ENCODE data around the gene ZNF536. TPM values are rescaled to one million over a fixed set of nuclear protein-coding genes. Genes with fewer than 3 reads are reported as not detected.

Gene ZNF536
- total and polyA plus RNA-seq, 7 experiments from 2014 or later: not detected

DNA sequence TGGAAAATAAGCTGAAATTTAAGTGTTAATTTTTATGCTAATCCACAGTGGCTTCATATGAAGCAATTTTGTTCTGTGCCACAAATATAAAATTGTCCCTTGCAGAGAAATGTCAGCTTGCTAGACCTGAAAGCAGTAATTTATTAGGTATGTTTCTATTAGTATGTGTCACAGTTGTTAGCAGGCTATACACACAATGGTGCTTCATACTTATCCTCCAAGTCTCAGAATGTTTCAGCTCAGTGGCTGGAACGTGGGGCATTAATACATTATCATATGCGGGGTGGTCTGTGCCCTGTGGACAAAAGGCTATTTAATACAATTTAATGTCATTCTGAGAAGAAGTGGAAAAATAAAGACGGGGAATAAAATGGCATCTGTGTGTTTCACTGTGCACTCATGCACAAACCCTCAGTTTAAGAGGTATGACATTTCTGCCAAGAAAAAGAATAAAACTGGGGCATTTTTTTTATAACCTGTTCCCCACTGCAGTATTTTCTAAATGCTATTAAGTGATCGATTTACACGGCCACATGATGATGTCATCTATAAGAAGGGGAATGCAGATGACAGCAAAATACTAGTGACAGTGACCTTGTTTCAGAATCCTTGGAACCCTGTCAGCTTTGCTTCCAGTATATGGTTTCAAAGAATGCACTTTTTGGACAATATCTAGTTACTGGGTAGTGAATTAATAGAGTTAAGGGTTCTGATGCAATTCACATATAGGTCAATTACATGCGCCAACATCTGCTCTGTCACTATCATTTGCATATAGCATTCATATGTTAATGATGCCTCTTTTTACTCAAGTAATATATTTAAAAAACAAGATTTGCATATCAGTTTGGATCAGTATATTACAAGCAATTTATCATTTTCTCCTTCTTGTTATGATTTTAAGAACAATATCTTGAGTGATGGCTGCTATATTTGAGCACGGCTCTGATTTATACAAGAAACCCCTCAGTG, 21.2 kb upstream of the ZNF536 start:
- Mint-ChIP-seq H3K27me3 (peaks cover 3 to 13% (median 6%) of the 10 kb centered on the region in 5 donors), H3K9me3 (peaks cover 0 to 8% (median 0%) of the 10 kb centered on the region in 11 donors), H3K4me1 (peaks cover 0 to 4% (median 0%) of the 10 kb centered on the region in 7 donors), H3K27ac (no peak overlapping the region), H3K36me3 (no peaks in the 10 kb centered on the region), H3K4me3 (no peak overlapping the region)
- Histone ChIP-seq H3K4me1 (ENCODE audit: control insufficient read depth in 2 of 2, insufficient read depth in 2 of 2, low read length in 2 of 2) (no peaks in the 10 kb centered on the region), H3K27ac (ENCODE audit: low read depth, low read length) (no peak overlapping the region), H3K9me3 (ENCODE audit: control insufficient read depth in 2 of 3, low read length in 3 of 3) (no peaks in the 10 kb centered on the region), H3K27me3 (ENCODE audit: control insufficient read depth in 2 of 2, insufficient read depth in 2 of 2, low read length in 2 of 2) (no peaks in the 10 kb centered on the region), H3K36me3 (ENCODE audit: control insufficient read depth in 2 of 3, insufficient read depth in 3 of 3, low read length in 3 of 3) (no peaks in the 10 kb centered on the region), H3K4me3 (ENCODE audit: low read length) (no peak overlapping the region)
- CTCF ChIA-PET: no interaction called here
- ATAC-seq: no peak
- DNase-seq: no peak
- POLR2A ChIA-PET: no interaction called here
- intact Hi-C loops (cut with micrococcal nuclease): no loop called here

DNA sequence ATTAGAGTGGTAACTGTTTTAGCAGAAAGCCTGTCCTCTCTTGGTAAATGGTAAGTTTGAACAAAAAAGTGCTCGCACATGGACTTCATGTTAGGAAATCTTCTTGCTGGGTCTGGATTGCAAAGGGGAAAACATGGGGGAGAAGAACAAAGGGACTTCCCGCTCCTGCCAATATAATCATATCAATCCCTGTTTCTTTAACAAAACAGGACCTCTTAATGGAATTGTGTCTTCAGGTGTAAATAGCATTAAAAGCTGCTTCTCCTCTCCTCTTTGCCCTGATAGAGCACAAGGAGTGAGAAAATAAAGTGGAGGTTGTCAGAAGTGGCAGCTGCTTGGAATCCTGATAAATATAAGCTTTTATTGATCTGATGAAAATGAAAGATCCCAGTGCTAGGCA, 20.4 kb upstream of the ZNF536 start:
- no peak for ATAC-seq
- POLR2A ChIA-PET: no interaction called here
- Mint-ChIP-seq H3K27ac (no peak overlapping the region), H3K27me3 (peaks cover 3 to 14% (median 6%) of the 10 kb centered on the region in 5 donors), H3K4me1 (peaks cover 0 to 4% (median 0%) of the 10 kb centered on the region in 7 donors), H3K4me3 (no peak overlapping the region), H3K36me3 (no peaks in the 10 kb centered on the region), H3K9me3 (peaks cover 0 to 5% (median 0%) of the 10 kb centered on the region in 11 donors)
- no peaks in the 10 kb centered on the region for H3K4me1 ChIP-seq (ENCODE audit: control insufficient read depth in 2 of 2, insufficient read depth in 2 of 2, low read length in 2 of 2)
- no peaks in the 10 kb centered on the region for H3K9me3 ChIP-seq (ENCODE audit: control insufficient read depth in 2 of 3, low read length in 3 of 3)
- H3K27ac ChIP-seq (ENCODE audit: low read depth, low read length): no peak overlapping the region
- no peaks in the 10 kb centered on the region for H3K27me3 ChIP-seq (ENCODE audit: control insufficient read depth in 2 of 2, insufficient read depth in 2 of 2, low read length in 2 of 2)
- no peak overlapping the region for H3K4me3 ChIP-seq (ENCODE audit: low read length)
- intact Hi-C loops (cut with micrococcal nuclease): no loop called here
- no peaks in the 10 kb centered on the region for H3K36me3 ChIP-seq (ENCODE audit: control insufficient read depth in 2 of 3, insufficient read depth in 3 of 3, low read length in 3 of 3)
- no peak for DNase-seq
- CTCF ChIA-PET: no interaction called here

DNA sequence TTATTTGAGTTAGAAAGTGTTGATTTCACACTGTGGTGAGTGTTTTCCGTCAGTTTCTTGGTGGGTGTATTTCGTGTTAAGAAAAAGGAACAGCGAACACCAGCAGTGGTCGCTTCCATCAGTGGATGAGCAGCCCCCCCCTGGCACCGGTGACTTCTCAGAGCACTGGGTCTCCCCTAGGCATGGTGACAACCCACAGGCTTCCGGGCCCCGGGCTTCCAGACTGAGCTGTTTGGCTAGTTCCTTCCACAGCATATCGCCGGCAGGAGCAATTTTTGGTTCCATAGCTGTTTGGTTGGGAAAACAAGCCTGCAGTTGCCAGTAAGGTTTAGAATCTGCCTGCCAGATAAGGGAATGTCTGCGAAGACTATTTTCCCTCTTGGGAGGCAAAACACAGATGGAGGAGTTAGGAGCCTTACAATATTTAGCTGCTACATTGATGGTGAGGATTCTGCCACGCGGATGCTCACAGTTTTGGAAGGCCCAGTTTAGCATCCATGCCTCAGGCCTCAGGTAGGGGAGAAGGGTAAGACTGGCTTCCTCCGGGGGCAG, 18.7 kb upstream of the ZNF536 start:
- ChIA-PET CTCF (no interaction called here), POLR2A (no interaction called here)
- Mint-ChIP-seq H3K9me3 (peaks cover 0 to 2% (median 0%) of the 10 kb centered on the region in 11 donors), H3K4me1 (peaks cover 0 to 4% (median 0%) of the 10 kb centered on the region in 7 donors), H3K27me3 (peaks cover 3 to 20% (median 9%) of the 10 kb centered on the region in 5 donors), H3K36me3 (no peaks in the 10 kb centered on the region), H3K4me3 (no peak overlapping the region), H3K27ac (no peak overlapping the region)
- H3K4me1 ChIP-seq (ENCODE audit: control insufficient read depth in 2 of 2, insufficient read depth in 2 of 2, low read length in 2 of 2): no peaks in the 10 kb centered on the region
- no peaks in the 10 kb centered on the region for H3K36me3 ChIP-seq (ENCODE audit: control insufficient read depth in 2 of 3, insufficient read depth in 3 of 3, low read length in 3 of 3)
- intact Hi-C loops (cut with micrococcal nuclease): no loop called here
- no peaks in the 10 kb centered on the region for H3K27me3 ChIP-seq (ENCODE audit: control insufficient read depth in 2 of 2, insufficient read depth in 2 of 2, low read length in 2 of 2)
- no peak for ATAC-seq
- DNase-seq: no peak
- H3K27ac ChIP-seq (ENCODE audit: low read depth, low read length): no peak overlapping the region
- H3K9me3 ChIP-seq (ENCODE audit: control insufficient read depth in 2 of 3, low read length in 3 of 3): no peaks in the 10 kb centered on the region
- no peak overlapping the region for H3K4me3 ChIP-seq (ENCODE audit: low read length)

DNA sequence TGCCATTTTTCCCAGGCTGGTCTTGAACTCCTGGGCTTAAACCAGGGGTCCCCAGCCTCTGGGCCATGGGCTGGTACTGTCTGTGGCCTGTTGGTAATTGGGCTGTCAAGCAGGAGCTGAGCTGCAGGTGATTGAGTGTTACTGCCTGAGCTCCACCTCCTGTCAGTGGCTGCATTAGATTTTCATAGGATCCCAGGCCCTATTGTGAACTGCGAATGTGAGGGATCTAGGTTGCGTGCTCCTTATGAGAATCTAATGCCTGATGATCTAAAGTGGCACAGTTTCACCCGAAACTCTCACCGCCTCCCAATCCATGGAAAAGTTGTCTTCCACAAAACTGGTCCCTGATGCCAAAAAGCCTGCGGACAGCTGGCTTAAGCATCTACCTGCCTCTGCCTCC, 16.6 kb upstream of the ZNF536 start:
- POLR2A ChIA-PET: no interaction called here
- intact Hi-C loops (cut with micrococcal nuclease): no loop called here

DNA sequence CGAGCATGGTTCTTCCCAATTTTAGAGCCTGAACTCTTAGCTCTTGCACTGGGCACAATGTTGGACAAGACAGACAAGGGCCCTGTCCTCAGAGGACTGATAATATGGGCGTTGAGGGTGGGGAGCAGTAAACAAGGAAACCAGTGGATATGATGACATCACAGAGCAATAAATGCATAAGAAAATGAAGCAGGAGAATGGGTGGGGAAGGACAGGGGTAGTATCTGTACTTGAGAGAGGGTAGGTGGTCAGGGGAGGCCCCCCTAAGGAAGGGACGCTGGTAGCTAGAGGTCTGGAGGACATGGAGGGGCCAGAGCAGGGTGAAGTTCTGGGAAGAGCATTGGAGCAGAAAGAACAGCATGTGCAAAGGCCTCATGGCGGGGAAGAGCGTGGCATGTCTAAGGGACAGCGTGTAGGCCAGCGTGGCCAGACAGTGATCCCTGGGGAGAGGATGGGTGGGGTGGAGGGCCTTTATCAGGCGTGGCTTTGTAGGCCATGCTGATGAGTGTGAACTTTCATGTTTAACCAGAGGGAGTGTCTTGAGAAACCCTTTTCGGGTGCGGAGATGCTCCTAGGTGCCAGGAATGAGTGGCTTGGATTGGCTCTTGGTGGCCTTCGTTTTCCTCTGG, 15.1 kb upstream of the ZNF536 start:
- H3K9me3 ChIP-seq (ENCODE audit: control insufficient read depth in 2 of 3, low read length in 3 of 3): no peaks in the 10 kb centered on the region
- ChIA-PET POLR2A (no interaction called here), CTCF (no interaction called here)
- no peak overlapping the region for H3K4me3 Mint-ChIP-seq
- no peak overlapping the region for H3K27ac ChIP-seq (ENCODE audit: low read depth, low read length)
- H3K4me3 ChIP-seq (ENCODE audit: low read length): no peak overlapping the region
- H3K27me3 Mint-ChIP-seq: peaks cover 17 to 46% (median 34%) of the 10 kb centered on the region in 5 donors
- intact Hi-C loops (cut with micrococcal nuclease): no loop called here
- no peaks in the 10 kb centered on the region for H3K36me3 Mint-ChIP-seq
- no peaks in the 10 kb centered on the region for H3K27me3 ChIP-seq (ENCODE audit: control insufficient read depth in 2 of 2, insufficient read depth in 2 of 2, low read length in 2 of 2)
- H3K4me1 ChIP-seq (ENCODE audit: control insufficient read depth in 2 of 2, insufficient read depth in 2 of 2, low read length in 2 of 2): no peaks in the 10 kb centered on the region
- ATAC-seq: no peak
- H3K27ac Mint-ChIP-seq: no peak overlapping the region
- H3K4me1 Mint-ChIP-seq: peaks cover 0 to 12% (median 4%) of the 10 kb centered on the region in 7 donors
- peaks cover 0 to 2% (median 0%) of the 10 kb centered on the region in 11 donors for H3K9me3 Mint-ChIP-seq
- no peaks in the 10 kb centered on the region for H3K36me3 ChIP-seq (ENCODE audit: control insufficient read depth in 2 of 3, insufficient read depth in 3 of 3, low read length in 3 of 3)
- DNase-seq: no peak

More for the DNA sequence above, 16.6 kb upstream of the ZNF536 start:
- H3K27me3 Mint-ChIP-seq: peaks cover 11 to 39% (median 26%) of the 10 kb centered on the region in 5 donors
- DNase-seq (no peak), ATAC-seq (no peak)
- H3K27me3 ChIP-seq (ENCODE audit: control insufficient read depth in 2 of 2, insufficient read depth in 2 of 2, low read length in 2 of 2): no peaks in the 10 kb centered on the region
- no peak overlapping the region for H3K4me3 ChIP-seq (ENCODE audit: low read length)
- H3K36me3 ChIP-seq (ENCODE audit: control insufficient read depth in 2 of 3, insufficient read depth in 3 of 3, low read length in 3 of 3): no peaks in the 10 kb centered on the region
- H3K9me3 ChIP-seq (ENCODE audit: control insufficient read depth in 2 of 3, low read length in 3 of 3): no peaks in the 10 kb centered on the region
- peaks cover 0 to 5% (median 0%) of the 10 kb centered on the region in 7 donors for H3K4me1 Mint-ChIP-seq
- CTCF ChIA-PET: no interaction called here
- peaks cover 0 to 2% (median 0%) of the 10 kb centered on the region in 11 donors for H3K9me3 Mint-ChIP-seq
- no peak overlapping the region for H3K27ac ChIP-seq (ENCODE audit: low read depth, low read length)
- H3K4me3 Mint-ChIP-seq: no peak overlapping the region
- no peaks in the 10 kb centered on the region for H3K4me1 ChIP-seq (ENCODE audit: control insufficient read depth in 2 of 2, insufficient read depth in 2 of 2, low read length in 2 of 2)
- no peaks in the 10 kb centered on the region for H3K36me3 Mint-ChIP-seq
- no peak overlapping the region for H3K27ac Mint-ChIP-seq

DNA sequence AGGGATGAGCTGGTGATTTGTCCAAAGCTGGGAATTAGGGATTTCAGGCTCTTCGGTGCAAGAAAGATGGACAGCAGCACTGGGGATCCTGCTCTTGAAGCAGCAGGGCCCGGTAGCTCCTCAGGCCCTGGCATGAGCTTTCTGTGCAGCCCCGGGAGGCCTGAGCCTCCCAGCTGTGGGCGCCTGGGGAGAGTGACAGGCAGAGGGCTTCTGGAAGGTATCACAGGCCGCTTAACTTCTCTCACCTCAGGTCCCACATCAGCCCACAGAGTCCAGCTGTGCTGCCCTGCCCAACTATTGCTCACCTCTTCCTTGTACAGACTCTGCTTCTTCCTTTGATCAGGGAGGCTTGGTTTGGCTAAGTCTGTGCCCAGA, 14.6 kb upstream of the ZNF536 start:
- no peaks in the 10 kb centered on the region for H3K36me3 Mint-ChIP-seq
- H3K9me3 ChIP-seq (ENCODE audit: control insufficient read depth in 2 of 3, low read length in 3 of 3): no peaks in the 10 kb centered on the region
- no peaks in the 10 kb centered on the region for H3K4me1 ChIP-seq (ENCODE audit: control insufficient read depth in 2 of 2, insufficient read depth in 2 of 2, low read length in 2 of 2)
- H3K4me3 ChIP-seq (ENCODE audit: low read length): no peak overlapping the region
- no peak for DNase-seq
- H3K9me3 Mint-ChIP-seq: peaks cover 0 to 2% (median 0%) of the 10 kb centered on the region in 11 donors
- no peak for ATAC-seq
- H3K27ac ChIP-seq (ENCODE audit: low read depth, low read length): no peak overlapping the region
- no peak overlapping the region for H3K4me3 Mint-ChIP-seq
- no peaks in the 10 kb centered on the region for H3K27me3 ChIP-seq (ENCODE audit: control insufficient read depth in 2 of 2, insufficient read depth in 2 of 2, low read length in 2 of 2)
- CTCF ChIA-PET: no interaction called here
- intact Hi-C loops (cut with micrococcal nuclease): no loop called here
- no peaks in the 10 kb centered on the region for H3K36me3 ChIP-seq (ENCODE audit: control insufficient read depth in 2 of 3, insufficient read depth in 3 of 3, low read length in 3 of 3)
- H3K27me3 Mint-ChIP-seq: peaks cover 17 to 41% (median 35%) of the 10 kb centered on the region in 5 donors
- POLR2A ChIA-PET: no interaction called here
- H3K27ac Mint-ChIP-seq: no peak overlapping the region
- peaks cover 0 to 12% (median 4%) of the 10 kb centered on the region in 7 donors for H3K4me1 Mint-ChIP-seq
